Measurements from ENCODE around the gene REN. TPM values are rescaled to one million over a fixed set of nuclear protein-coding genes. Genes with fewer than 3 reads are reported as not detected.

The REN gene
- total and polyA plus RNA-seq, 9 donors, result 0.31 TPM; not detected in 8

DNA sequence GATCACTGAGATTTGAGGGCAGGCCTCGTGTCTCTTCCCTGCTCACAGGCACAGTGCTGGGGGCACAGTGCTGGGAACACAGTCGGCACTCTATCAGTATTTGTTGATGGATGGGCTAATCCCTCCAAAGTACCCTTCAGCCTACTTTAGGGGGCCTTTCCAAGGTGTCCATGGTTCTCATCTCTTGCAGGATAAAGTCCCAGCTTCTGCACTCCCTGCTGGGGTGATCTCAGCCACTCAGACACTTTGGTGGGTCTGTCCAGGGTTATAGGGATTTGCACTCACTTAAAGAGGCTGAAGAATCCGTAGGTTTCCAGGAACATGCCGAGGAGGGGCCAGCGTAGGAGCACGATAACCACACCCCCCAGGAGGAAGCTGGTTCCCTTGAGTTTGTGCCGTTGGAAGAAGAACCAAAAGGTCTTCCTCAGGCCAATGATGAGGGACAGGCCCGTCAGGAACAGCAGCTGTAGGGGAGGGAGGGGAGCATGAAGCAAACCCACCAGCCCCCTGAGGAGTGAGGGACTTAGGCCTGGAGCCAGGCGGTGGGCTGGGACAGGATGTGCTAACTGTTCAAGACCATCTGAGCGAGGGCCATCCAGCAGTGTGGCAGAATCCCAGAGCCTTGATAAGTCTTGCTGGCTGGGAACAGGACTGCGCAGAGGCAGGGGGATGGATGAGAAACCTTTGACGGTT is 35.4 kb upstream of the REN start:
- Histone ChIP-seq H3K4me3 (ENCODE audit: low read length) (no peak overlapping the region), H3K27me3 (ENCODE audit: control insufficient read depth, insufficient read depth, low read length) (peaks cover 12% of the 10 kb centered on the region), H3K36me3 (ENCODE audit: control insufficient read depth, insufficient read depth, low read length) (no peaks in the 10 kb centered on the region), H3K9me3 (replicated peaks; ENCODE audit: control insufficient read depth, low read depth, low read length) (no peaks in the 10 kb centered on the region), H3K4me1 (ENCODE audit: control insufficient read depth, insufficient read depth, low read length) (peaks cover 12% of the 10 kb centered on the region), H3K27ac (ENCODE audit: low read length) (no peak overlapping the region)
- 46% methylated on average over 8 of the region's 12 CpGs for WGBS (ENCODE audit: insufficient coverage)
- no peak for DNase-seq

DNA sequence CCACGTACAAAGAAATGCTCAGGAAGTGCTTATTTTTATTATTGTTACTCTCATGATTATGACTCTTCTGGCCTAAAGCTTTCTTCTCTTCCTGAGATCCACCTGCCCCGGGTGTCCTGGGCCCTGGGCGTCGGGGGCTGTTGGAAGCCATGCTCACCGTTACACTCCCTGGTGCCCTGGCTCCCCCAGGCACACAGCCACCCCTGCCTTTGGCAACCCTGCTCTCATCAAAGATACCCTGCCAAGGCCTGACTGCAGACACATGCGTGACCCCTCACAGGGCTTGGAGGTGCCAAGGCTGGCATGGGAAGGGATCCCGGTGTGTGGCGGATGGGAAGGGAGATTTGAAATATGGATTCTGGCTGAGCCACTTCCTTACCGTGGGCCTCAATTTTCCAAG is 33.4 kb upstream of the REN start:
- Histone ChIP-seq H3K36me3 (ENCODE audit: control insufficient read depth, insufficient read depth, low read length) (no peaks in the 10 kb centered on the region), H3K4me1 (ENCODE audit: control insufficient read depth, insufficient read depth, low read length) (peaks cover 12% of the 10 kb centered on the region), H3K27ac (ENCODE audit: low read length) (no peak overlapping the region), H3K9me3 (replicated peaks; ENCODE audit: control insufficient read depth, low read depth, low read length) (no peaks in the 10 kb centered on the region), H3K4me3 (ENCODE audit: low read length) (no peak overlapping the region), H3K27me3 (ENCODE audit: control insufficient read depth, insufficient read depth, low read length) (peaks cover 17% of the 10 kb centered on the region)
- 33% methylated on average over 1 of the region's 9 CpGs for WGBS (ENCODE audit: insufficient coverage)
- no peak for DNase-seq

DNA sequence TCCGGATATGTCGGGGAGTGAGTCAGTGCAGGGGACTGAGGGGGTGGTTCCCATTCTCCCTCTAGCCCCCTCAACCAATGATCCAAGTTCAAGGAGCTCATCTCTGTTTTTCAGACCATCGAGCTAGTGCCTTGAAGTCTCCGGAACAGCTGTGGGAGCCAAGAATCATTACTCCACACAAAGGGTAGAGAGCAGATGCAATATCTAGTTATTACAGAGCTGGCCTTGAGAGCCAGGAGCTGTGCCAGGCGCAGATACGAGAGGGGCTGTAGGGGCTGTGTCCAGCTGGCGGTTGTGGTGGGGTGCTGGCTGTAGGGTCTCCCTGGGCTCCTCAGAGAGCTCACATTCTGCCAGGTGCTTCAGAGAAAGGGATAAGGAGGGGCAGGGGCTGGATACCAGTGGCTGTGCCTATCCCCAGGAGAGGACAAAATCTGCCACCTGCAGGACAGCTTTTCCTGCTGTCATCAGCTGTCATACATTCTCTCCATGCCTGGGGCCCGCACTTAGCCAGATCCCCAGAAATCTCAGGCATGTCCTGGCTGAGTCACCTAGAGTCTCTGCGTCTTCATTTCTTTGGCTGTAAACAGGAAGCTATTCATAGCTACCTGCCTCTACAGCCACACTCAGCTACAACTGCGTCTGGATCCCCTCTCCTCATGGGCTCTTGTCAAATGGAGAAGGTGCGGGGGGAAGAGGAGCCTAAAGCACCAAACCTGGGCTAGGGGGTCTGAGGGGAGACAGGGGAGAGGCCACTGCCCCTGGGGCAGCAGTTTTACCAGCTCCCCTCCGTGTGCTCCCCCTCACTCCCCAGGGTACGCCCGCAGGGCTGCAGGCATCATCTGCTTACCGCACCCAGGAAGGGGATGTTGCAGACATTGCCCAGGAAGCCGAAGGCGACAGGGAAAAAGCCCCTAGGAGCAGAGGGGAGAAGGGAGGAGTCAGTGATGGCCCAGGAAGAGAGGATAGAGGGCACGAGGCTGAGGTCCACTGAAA is 32.5 kb upstream of the REN start:
- WGBS (ENCODE audit: insufficient coverage), result 49% methylated on average over 8 of the region's 18 CpGs
- Histone ChIP-seq H3K36me3 (ENCODE audit: control insufficient read depth, insufficient read depth, low read length) (no peaks in the 10 kb centered on the region), H3K27ac (ENCODE audit: low read length) (no peak overlapping the region), H3K4me3 (ENCODE audit: low read length) (no peak overlapping the region), H3K27me3 (ENCODE audit: control insufficient read depth, insufficient read depth, low read length) (peaks cover 16% of the 10 kb centered on the region), H3K4me1 (ENCODE audit: control insufficient read depth, insufficient read depth, low read length) (peaks cover 12% of the 10 kb centered on the region), H3K9me3 (replicated peaks; ENCODE audit: control insufficient read depth, low read depth, low read length) (no peaks in the 10 kb centered on the region)
- DNase-seq, result peak; percentile 48

DNA sequence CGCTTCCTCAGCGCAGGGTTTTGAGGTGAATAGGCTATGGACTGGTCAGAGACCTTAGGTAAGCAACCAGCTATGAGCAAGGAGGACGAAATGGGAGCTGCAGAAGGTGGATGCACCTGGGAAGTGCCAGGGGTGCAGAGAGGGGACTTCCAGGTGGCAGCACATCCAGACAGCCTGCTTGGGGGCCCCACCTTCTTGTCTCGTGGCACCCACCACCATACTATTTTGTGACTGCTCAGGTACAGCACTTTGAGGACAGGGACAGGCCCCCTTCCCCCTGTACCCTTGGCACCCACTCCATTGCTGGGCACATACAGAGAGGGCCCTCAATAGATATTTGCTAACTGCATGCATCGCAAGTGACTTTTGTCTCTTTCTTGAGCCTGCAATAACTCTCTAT is 30.9 kb upstream of the REN start:
- Histone ChIP-seq H3K36me3 (ENCODE audit: control insufficient read depth, insufficient read depth, low read length) (no peaks in the 10 kb centered on the region), H3K4me3 (ENCODE audit: low read length) (no peak overlapping the region), H3K27ac (ENCODE audit: low read length) (no peak overlapping the region), H3K9me3 (replicated peaks; ENCODE audit: control insufficient read depth, low read depth, low read length) (no peaks in the 10 kb centered on the region), H3K4me1 (ENCODE audit: control insufficient read depth, insufficient read depth, low read length) (peaks cover 12% of the 10 kb centered on the region), H3K27me3 (ENCODE audit: control insufficient read depth, insufficient read depth, low read length) (peaks cover 21% of the 10 kb centered on the region)
- 67% methylated on average over 3 of the region's 5 CpGs for WGBS (ENCODE audit: insufficient coverage)
- DNase-seq, result no peak

DNA sequence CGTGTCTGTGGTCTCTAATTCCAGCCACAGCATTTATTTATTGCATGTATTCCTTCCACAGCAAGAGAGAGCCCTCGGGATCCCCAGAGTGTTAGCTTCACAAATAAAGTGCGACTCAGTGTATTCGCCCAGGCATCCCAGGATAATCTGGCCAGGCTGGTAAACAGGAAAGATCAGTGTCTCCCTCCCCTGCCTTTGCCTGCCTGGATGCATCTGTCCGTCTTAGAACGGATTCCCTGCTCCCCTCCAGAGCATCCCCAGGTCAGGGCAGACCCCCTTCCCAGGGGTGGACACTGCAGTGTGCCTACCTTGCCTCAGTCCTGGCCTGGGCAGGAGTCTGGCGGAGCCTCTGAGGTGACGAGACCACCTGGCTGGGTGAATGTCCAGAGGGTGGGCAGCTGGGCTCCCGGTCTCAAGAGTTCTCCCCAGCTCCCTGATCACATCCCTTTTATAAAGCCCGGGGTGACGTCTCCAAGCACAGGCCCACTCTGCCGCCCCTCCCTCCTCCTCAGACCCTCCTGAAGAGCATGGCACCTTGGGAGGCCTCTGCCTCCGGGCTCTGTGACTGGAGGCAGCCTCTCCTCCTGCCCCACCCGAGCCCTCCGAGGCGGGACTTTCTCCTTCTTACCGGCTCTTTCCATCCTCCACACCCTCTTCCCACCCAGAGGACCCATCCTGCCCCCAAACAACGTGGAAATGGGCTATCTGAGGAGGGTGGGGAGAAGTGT is 30.1 kb upstream of the REN start, which contains the start of gene KISS1:
Gene KISS1 (minus strand): TSS at position 424 of the 728 bp plus-strand sequence. CDS start 3,615 bp downstream, outside the sequence.
- Histone ChIP-seq H3K27ac (ENCODE audit: low read length) (no peak within 1 kb of the TSS), H3K27me3 (ENCODE audit: control insufficient read depth, insufficient read depth, low read length) (peaks cover 21% of the 10 kb centered on the region), H3K4me1 (ENCODE audit: control insufficient read depth, insufficient read depth, low read length) (peaks cover 12% of the 10 kb centered on the region), H3K4me3 (ENCODE audit: low read length) (no peak within 1 kb of the TSS), H3K36me3 (ENCODE audit: control insufficient read depth, insufficient read depth, low read length) (no peaks in the 10 kb centered on the region), H3K9me3 (replicated peaks; ENCODE audit: control insufficient read depth, low read depth, low read length) (no peaks in the 10 kb centered on the region)
- DNase-seq, result no peak
- 37% methylated on average over 11 of the region's 18 CpGs for WGBS (ENCODE audit: insufficient coverage)

DNA sequence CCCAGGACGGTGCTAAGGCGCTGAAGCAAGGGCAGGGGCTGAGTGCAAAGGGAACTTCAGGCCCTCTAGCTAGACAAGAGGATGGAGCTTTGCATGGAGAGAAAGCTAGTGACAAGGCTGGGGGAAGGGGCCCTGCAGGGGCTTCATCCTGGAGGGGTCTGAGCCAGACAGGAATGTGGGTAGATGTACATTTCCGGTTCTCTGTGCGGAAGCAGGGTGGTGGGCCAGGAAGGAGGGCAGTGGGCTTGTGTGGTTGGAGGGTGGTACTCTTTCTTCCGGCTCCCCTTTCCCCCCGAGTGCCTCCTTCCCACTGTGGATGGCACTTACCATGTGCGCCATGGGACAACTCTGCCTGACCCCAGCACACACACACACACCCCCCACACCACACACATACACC is 28.6 kb upstream of the REN start:
- WGBS (ENCODE audit: insufficient coverage), result 57% methylated on average over 4 of the region's 7 CpGs
- Histone ChIP-seq H3K4me1 (ENCODE audit: control insufficient read depth, insufficient read depth, low read length) (peaks cover 21% of the 10 kb centered on the region), H3K27me3 (ENCODE audit: control insufficient read depth, insufficient read depth, low read length) (peaks cover 26% of the 10 kb centered on the region), H3K36me3 (ENCODE audit: control insufficient read depth, insufficient read depth, low read length) (no peaks in the 10 kb centered on the region), H3K9me3 (replicated peaks; ENCODE audit: control insufficient read depth, low read depth, low read length) (no peaks in the 10 kb centered on the region), H3K27ac (ENCODE audit: low read length) (no peak overlapping the region), H3K4me3 (ENCODE audit: low read length) (no peak overlapping the region)
- DNase-seq, result no peak

DNA sequence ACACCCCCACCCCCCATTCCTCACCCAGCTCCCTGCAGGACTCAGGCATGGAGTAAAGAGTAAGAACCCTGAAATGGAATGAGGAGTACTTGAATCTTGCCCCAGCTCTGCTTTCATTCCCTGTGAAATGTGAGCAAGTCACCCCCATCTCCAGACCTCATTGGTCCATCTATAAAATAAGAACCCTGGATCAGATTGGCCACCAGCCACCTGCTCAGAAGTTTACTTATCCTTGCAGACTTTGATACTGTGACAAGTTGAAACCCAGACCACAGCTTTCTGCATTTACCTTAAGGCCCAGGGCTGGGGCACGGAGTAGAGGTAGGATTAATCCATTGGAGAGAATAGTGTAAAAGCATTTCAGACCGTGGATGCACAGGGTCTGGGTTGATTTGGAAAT is 27.9 kb upstream of the REN start:
- Histone ChIP-seq H3K4me1 (ENCODE audit: control insufficient read depth, insufficient read depth, low read length) (peaks cover 25% of the 10 kb centered on the region), H3K27me3 (ENCODE audit: control insufficient read depth, insufficient read depth, low read length) (peaks cover 29% of the 10 kb centered on the region), H3K9me3 (replicated peaks; ENCODE audit: control insufficient read depth, low read depth, low read length) (no peaks in the 10 kb centered on the region), H3K4me3 (ENCODE audit: low read length) (no peak overlapping the region), H3K36me3 (ENCODE audit: control insufficient read depth, insufficient read depth, low read length) (no peaks in the 10 kb centered on the region), H3K27ac (ENCODE audit: low read length) (no peak overlapping the region)
- no peak for DNase-seq
- 46% methylated on average over 2 of the region's 2 CpGs for WGBS (ENCODE audit: insufficient coverage)

DNA sequence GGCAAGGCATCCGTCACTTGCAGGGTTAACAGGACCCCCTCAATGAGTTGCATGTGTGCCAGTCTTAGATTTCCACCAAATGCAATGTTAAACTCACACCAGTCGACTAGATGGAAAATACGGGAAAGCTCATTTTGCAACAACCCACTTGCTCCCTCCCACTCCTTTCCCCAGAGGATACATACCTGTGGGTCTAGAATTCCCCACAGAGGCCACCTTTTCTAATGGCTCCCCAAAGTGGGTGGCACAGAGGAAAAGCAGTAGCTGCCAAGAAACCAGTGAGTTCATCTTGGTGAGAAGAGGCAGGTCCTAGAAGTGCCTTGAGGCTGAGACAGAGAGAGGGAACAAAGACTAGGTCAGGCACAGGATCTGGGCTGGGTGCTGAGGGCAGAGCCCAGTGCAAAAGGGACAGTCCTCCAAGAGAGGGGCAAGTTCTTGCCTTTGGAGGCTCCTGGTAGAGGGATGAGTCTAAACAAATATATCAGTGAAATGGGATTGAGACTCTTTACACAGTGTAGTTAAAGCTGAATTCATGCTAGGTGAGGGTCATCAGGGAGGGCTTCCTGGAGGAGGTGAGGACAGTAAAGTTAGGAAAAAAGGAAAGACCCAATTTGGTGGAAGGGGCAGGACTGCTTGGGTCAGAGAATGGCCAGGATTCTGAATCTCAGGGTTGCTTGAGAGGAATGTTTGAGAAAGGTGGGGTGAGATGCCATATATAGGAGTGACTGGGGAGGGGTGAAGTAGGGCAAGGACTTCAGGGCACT is 26.6 kb upstream of the REN start:
- H3K9me3 ChIP-seq (replicated peaks; ENCODE audit: control insufficient read depth, low read depth, low read length), result no peaks in the 10 kb centered on the region
- H3K4me1 ChIP-seq (ENCODE audit: control insufficient read depth, insufficient read depth, low read length), result peaks cover 13% of the 10 kb centered on the region
- 31% methylated on average over 2 of the region's 3 CpGs for WGBS (ENCODE audit: insufficient coverage)
- no peak overlapping the region for H3K27ac ChIP-seq (ENCODE audit: low read length)
- peaks cover 36% of the 10 kb centered on the region for H3K27me3 ChIP-seq (ENCODE audit: control insufficient read depth, insufficient read depth, low read length)
- no peak for DNase-seq
- no peaks in the 10 kb centered on the region for H3K36me3 ChIP-seq (ENCODE audit: control insufficient read depth, insufficient read depth, low read length)
- no peak overlapping the region for H3K4me3 ChIP-seq (ENCODE audit: low read length)

DNA sequence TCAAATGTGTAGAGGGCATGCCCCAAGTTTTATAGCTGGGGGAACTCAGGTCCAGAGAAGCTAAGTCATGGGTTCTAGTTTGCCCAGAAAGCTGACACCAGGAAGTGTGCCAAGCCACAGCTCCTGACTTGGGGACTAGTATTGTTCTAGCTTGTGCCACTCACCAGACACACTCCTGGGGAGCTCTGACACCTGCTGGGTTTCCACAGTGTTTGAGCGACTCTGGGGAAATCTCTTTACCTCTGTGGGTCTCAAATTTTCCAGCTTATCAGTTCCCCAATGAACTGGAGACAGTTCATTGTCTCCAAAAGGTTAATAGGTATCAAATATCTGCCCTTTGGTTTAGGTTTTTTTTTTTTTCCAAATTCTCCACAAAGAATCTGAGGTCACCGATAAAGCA is 25.9 kb upstream of the REN start:
- 93% methylated on average over 2 of the region's 2 CpGs for WGBS (ENCODE audit: insufficient coverage)
- Histone ChIP-seq H3K27ac (ENCODE audit: low read length) (no peak overlapping the region), H3K4me3 (ENCODE audit: low read length) (no peak overlapping the region), H3K27me3 (ENCODE audit: control insufficient read depth, insufficient read depth, low read length) (peaks cover 42% of the 10 kb centered on the region), H3K9me3 (replicated peaks; ENCODE audit: control insufficient read depth, low read depth, low read length) (no peaks in the 10 kb centered on the region), H3K36me3 (ENCODE audit: control insufficient read depth, insufficient read depth, low read length) (no peaks in the 10 kb centered on the region), H3K4me1 (ENCODE audit: control insufficient read depth, insufficient read depth, low read length) (peaks cover 13% of the 10 kb centered on the region)
- no peak for DNase-seq
